HepG2 (cell line): ENCODE data around the gene DEPDC5. TPM values are rescaled to one million over a fixed set of nuclear protein-coding genes. Genes with fewer than 3 reads are reported as not detected.

ENCODE experiments used
- ARNT2 ChIP-seq: sonication (generic); formaldehyde crosslinking; IDR thresholded peaks from 2 replicates; pipeline ENCODE4 v1.8.0; 2022; ENCODE audit warnings: mild to moderate bottlenecking, low read depth, missing genetic modification reagents, moderate library complexity
- ATAD3A ChIP-seq: sonication (generic); formaldehyde crosslinking; IDR thresholded peaks from 2 replicates; pipeline ENCODE4 v1.4.0; 2020; ENCODE audit warnings: missing genetic modification reagents
- CC2D1A ChIP-seq: sonication (generic); formaldehyde crosslinking; IDR thresholded peaks from 2 replicates; pipeline ENCODE4 v1.8.1; 2023; ENCODE audit warnings: mild to moderate bottlenecking, missing genetic modification reagents
- GABPB1 ChIP-seq: IDR thresholded peaks from 2 replicates; pipeline ENCODE4 v1.6.1; 2016; ENCODE audit warnings: mild to moderate bottlenecking, missing genetic modification reagents, moderate library complexity, missing compliant biosample characterization
- HES4 ChIP-seq: sonication (generic); formaldehyde crosslinking; IDR thresholded peaks from 2 replicates; pipeline ENCODE4 v1.9.0; 2021; ENCODE audit warnings: mild to moderate bottlenecking, missing genetic modification reagents, borderline replicate concordance
- LRRFIP1 ChIP-seq: sonication (generic); formaldehyde crosslinking; conservative IDR thresholded peaks from 2 replicates; pipeline ENCODE4 v1.4.0; 2020; ENCODE audit warnings: missing genetic modification reagents
- MAFF ChIP-seq: IDR thresholded peaks from 2 replicates; pipeline ENCODE4 v1.6.1; 2011; ENCODE audit warnings: low read depth, low read length, improper control_type of control experiment
- MED8 ChIP-seq: sonication (generic); formaldehyde crosslinking; IDR thresholded peaks from 2 replicates; pipeline ENCODE4 v1.8.1; 2023; ENCODE audit warnings: mild to moderate bottlenecking, missing genetic modification reagents; ENCODE audit not compliant: insufficient replicate concordance
- MYC ChIP-seq: sonication (generic); formaldehyde crosslinking; IDR thresholded peaks from 2 replicates; pipeline ENCODE4 v1.9.0; 2021; ENCODE audit warnings: missing genetic modification reagents, borderline replicate concordance
- ONECUT2 ChIP-seq: sonication (generic); formaldehyde crosslinking; IDR thresholded peaks from 2 replicates; pipeline ENCODE4 v1.4.0; 2020; ENCODE audit warnings: missing genetic modification reagents
- PTBP1 ChIP-seq: fragments of 200-400 bp; formaldehyde crosslinking; IDR thresholded peaks from 2 replicates; pipeline ENCODE4 v1.6.1; 2018; ENCODE audit warnings: low read length, low read depth; ENCODE audit not compliant: poor library complexity, severe bottlenecking
- THAP11 ChIP-seq: IDR thresholded peaks from 2 replicates; pipeline ENCODE4 v1.6.1; 2016; ENCODE audit warnings: missing biosample characterization, missing genetic modification reagents
- YY1 ChIP-seq: IDR thresholded peaks from 2 replicates; pipeline ENCODE4 v1.6.1; 2011; ENCODE audit warnings: low read length, low read depth, moderate library complexity, mild to moderate bottlenecking; ENCODE audit not compliant: insufficient read depth, insufficient replicate concordance
- ZBTB3 ChIP-seq: sonication (generic); formaldehyde crosslinking; IDR thresholded peaks from 2 replicates; pipeline ENCODE4 v1.4.0; 2020; ENCODE audit warnings: low read depth, mild to moderate bottlenecking, moderate library complexity, missing genetic modification reagents, borderline replicate concordance
- ZKSCAN1 ChIP-seq: fragments of 150-350 bp; IDR thresholded peaks from 2 replicates; pipeline ENCODE4 v1.6.1; 2014; ENCODE audit warnings: low read length
- ZMYM4 ChIP-seq: sonication (generic); formaldehyde crosslinking; IDR thresholded peaks from 2 replicates; pipeline ENCODE4 v1.8.1; 2023; ENCODE audit warnings: mild to moderate bottlenecking, missing genetic modification reagents
- ZNF143 ChIP-seq: sonication (generic); formaldehyde crosslinking; IDR thresholded peaks from 2 replicates; pipeline ENCODE4 v1.4.0; 2020; ENCODE audit warnings: missing genetic modification reagents
- ZNF337 ChIP-seq: sonication (generic); formaldehyde crosslinking; IDR thresholded peaks from 2 replicates; pipeline ENCODE4 v1.5.1; 2020; ENCODE audit warnings: missing genetic modification reagents, low read depth, mild to moderate bottlenecking, borderline replicate concordance
- ZNF781 ChIP-seq: sonication (generic); formaldehyde crosslinking; IDR thresholded peaks from 2 replicates; pipeline ENCODE4 v1.5.1; 2020; ENCODE audit warnings: borderline replicate concordance, mild to moderate bottlenecking, missing genetic modification reagents; ENCODE audit errors: not compliant biosample characterization
- polyA plus RNA-seq, 8 experiments: library from polyadenylated mRNA; depleted of rRNA in 3 of 8; stranded (reverse) in 7 of 8; unstranded in 1 of 8; fragments of >200 nt; fragmentation: Illumina TruSeq in 4 of 8; extraction: Trizol in 4 of 8; gene quantifications; 2 replicates each; pipeline versions ENCODE4 v1.2.1 to v1.2.3, GENCODE V29; 2011 to 2016; ENCODE audit warnings: low read depth in 4 of 8, missing spikeins in 1 of 8, mixed read lengths in 1 of 8; ENCODE audit not compliant: insufficient read depth in 1 of 8
- total RNA-seq, 5 experiments: library from RNA; depleted of rRNA; stranded (reverse); fragments of >200 nt; fragmentation: Illumina TruSeq; extraction: Trizol; gene quantifications; 2 replicates each; pipeline ENCODE4 v1.2.3, GENCODE V29; 2016; ENCODE audit warnings: low read depth in 1 of 5
- TF ChIP-seq, protein P1 (sequence below): sonication (generic); formaldehyde crosslinking; conservative IDR thresholded peaks from 2 replicates; pipeline ENCODE4 v1.4.0; 2020; ENCODE audit warnings: missing genetic modification reagents
- TF ChIP-seq, protein P2 (sequence below): sonication (generic); formaldehyde crosslinking; IDR thresholded peaks from 2 replicates; pipeline ENCODE4 v1.8.1; 2023; ENCODE audit warnings: missing genetic modification reagents, inconsistent platforms, borderline replicate concordance
- TF ChIP-seq, protein P3 (sequence below): sonication (generic); formaldehyde crosslinking; IDR thresholded peaks from 2 replicates; pipeline ENCODE4 v1.8.0; 2022; ENCODE audit warnings: low read depth, missing genetic modification reagents
- TF ChIP-seq, protein P4 (sequence below): conservative IDR thresholded peaks from 2 replicates; pipeline ENCODE4 v1.6.1; 2018; ENCODE audit warnings: missing genetic modification reagents

DEPDC5 gene
- total and polyA plus RNA-seq, 2 of the 13 experiments (the other 11 are each of a cell fraction or from before 2014, with no cell fraction given) = 9.8 to 12.4 TPM

- TF ChIP-seq, protein P1, sequence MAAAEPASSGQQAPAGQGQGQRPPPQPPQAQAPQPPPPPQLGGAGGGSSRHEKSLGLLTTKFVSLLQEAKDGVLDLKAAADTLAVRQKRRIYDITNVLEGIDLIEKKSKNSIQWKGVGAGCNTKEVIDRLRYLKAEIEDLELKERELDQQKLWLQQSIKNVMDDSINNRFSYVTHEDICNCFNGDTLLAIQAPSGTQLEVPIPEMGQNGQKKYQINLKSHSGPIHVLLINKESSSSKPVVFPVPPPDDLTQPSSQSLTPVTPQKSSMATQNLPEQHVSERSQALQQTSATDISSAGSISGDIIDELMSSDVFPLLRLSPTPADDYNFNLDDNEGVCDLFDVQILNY (CRISPR knock-in tag) = no peak; the same call in none of the 2 replicates
- TF ChIP-seq ZNF337 (CRISPR knock-in tag) (no peak), ZNF781 (CRISPR knock-in tag) (no peak), GABPB1 (CRISPR knock-in tag) (peak; percentile 66; the same call in 1 of the 2 replicates), ZNF143 (CRISPR knock-in tag) (no peak), ONECUT2 (CRISPR knock-in tag) (no peak), ZBTB3 (CRISPR knock-in tag) (no peak), YY1 (peak; percentile 37), PTBP1 (no peak), CC2D1A (CRISPR knock-in tag) (no peak), MAFF (no peak), MYC (no peak), LRRFIP1 (CRISPR knock-in tag) (no peak), MED8 (peak; percentile 48), ATAD3A (CRISPR knock-in tag) (no peak), THAP11 (no peak), ZMYM4 (CRISPR knock-in tag) (no peak), ZKSCAN1 (no peak), HES4 (CRISPR knock-in tag) (peak; percentile 90), ARNT2 (CRISPR knock-in tag) (peak; percentile 86)
- TF ChIP-seq, protein P2, sequence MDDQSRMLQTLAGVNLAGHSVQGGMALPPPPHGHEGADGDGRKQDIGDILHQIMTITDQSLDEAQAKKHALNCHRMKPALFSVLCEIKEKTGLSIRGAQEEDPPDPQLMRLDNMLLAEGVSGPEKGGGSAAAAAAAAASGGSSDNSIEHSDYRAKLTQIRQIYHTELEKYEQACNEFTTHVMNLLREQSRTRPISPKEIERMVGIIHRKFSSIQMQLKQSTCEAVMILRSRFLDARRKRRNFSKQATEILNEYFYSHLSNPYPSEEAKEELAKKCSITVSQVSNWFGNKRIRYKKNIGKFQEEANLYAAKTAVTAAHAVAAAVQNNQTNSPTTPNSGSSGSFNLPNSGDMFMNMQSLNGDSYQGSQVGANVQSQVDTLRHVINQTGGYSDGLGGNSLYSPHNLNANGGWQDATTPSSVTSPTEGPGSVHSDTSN = no peak
- TF ChIP-seq, protein P3, sequence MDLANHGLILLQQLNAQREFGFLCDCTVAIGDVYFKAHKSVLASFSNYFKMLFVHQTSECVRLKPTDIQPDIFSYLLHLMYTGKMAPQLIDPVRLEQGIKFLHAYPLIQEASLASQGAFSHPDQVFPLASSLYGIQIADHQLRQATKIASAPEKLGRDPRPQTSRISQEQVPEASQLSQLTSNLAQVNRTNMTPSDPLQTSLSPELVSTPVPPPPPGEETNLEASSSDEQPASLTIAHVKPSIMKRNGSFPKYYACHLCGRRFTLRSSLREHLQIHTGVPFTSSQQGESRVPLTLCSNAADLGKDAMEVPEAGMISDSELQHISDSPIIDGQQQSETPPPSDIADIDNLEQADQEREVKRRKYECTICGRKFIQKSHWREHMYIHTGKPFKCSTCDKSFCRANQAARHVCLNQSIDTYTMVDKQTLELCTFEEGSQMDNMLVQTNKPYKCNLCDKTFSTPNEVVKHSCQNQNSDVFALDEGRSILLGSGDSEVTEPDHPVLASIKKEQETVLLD (CRISPR knock-in tag) = peak; percentile 89
- TF ChIP-seq, protein P4, sequence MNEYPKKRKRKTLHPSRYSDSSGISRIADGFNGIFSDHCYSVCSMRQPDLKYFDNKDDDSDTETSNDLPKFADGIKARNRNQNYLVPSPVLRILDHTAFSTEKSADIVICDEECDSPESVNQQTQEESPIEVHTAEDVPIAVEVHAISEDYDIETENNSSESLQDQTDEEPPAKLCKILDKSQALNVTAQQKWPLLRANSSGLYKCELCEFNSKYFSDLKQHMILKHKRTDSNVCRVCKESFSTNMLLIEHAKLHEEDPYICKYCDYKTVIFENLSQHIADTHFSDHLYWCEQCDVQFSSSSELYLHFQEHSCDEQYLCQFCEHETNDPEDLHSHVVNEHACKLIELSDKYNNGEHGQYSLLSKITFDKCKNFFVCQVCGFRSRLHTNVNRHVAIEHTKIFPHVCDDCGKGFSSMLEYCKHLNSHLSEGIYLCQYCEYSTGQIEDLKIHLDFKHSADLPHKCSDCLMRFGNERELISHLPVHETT (CRISPR knock-in tag) = no peak
These were observed 191.1 kb downstream of the DEPDC5 start (continued) for GRCh38 chr22:31944700-31945442.
